ENCODE measurements around the gene LPIN2.

Gene LPIN2

GRCh38 chr18:3060667-3061580 is 48.0 kb upstream of the LPIN2 start:
- Histone ChIP-seq H3K4me1 (ENCODE audit: insufficient read depth, low read length) (peaks cover 39% of the 10 kb centered on the region), H3K36me3 (ENCODE audit: insufficient read depth, low read length) (no peaks in the 10 kb centered on the region), H3K27ac (ENCODE audit: low read length) (peak overlapping the region; percentile 49), H3K27me3 (ENCODE audit: insufficient read depth, low read length, poor library complexity) (no peaks in the 10 kb centered on the region), H3K4me2 (ENCODE audit: insufficient read depth, low read length) (no peak overlapping the region; the same call in 1 of the 2 replicates), H2AFZ (ENCODE audit: low read depth, low read length) (peak overlapping the region; percentile 40), H3K9me3 (ENCODE audit: insufficient read depth, low read length, severe bottlenecking) (no peaks in the 10 kb centered on the region), H3K4me3 (ENCODE audit: low read depth in 1 of 2, low read length in 2 of 2) (no peak overlapping the region), H4K20me1 (ENCODE audit: insufficient read depth, low read length) (no peaks in the 10 kb centered on the region), H3K9ac (ENCODE audit: low read depth, low read length) (no peak overlapping the region), H3K79me2 (ENCODE audit: insufficient read depth, low read length) (no peaks in the 10 kb centered on the region)
- DNase-seq (peak; percentile 65), ATAC-seq (ENCODE audit: insufficient read depth, low read depth) (peak; percentile 58)
- no peak for TF ChIP-seq EZH2 (IDR thresholded peaks at IDR 0.05; ENCODE audit: borderline replicate concordance, low read depth, low read length, severe bottlenecking)
- TF ChIP-seq, protein P1, sequence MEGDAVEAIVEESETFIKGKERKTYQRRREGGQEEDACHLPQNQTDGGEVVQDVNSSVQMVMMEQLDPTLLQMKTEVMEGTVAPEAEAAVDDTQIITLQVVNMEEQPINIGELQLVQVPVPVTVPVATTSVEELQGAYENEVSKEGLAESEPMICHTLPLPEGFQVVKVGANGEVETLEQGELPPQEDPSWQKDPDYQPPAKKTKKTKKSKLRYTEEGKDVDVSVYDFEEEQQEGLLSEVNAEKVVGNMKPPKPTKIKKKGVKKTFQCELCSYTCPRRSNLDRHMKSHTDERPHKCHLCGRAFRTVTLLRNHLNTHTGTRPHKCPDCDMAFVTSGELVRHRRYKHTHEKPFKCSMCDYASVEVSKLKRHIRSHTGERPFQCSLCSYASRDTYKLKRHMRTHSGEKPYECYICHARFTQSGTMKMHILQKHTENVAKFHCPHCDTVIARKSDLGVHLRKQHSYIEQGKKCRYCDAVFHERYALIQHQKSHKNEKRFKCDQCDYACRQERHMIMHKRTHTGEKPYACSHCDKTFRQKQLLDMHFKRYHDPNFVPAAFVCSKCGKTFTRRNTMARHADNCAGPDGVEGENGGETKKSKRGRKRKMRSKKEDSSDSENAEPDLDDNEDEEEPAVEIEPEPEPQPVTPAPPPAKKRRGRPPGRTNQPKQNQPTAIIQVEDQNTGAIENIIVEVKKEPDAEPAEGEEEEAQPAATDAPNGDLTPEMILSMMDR (IDR thresholded peaks at IDR 0.05; ENCODE audit: borderline replicate concordance, extremely low read depth, low read length, poor library complexity, severe bottlenecking): no peak

DNA sequence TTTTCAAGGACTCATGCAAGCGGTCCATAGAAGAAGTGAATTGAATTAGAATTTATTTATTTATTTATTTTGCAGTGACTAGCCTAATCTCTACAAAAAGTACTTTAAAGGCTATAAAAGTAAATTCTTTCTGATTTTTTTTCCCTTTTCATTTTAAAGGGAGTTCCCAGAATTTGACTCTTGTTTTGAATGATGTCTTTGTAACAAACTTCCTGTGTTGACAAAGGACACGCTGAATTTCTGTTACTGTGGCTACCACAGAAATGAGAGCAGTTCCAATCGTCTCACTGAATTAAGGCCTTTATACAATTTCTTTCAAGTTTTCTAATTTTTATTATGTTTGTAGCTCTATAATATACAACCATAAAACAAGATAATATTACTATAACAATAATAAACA is 46.3 kb upstream of the LPIN2 start:
- H3K4me2 ChIP-seq (ENCODE audit: insufficient read depth, low read length): 0 out of 2 replicates have a peak overlapping the region, but pooled peaks have one; percentile 15
- no peaks in the 10 kb centered on the region for H3K36me3 ChIP-seq (ENCODE audit: insufficient read depth, low read length)
- H3K9ac ChIP-seq (ENCODE audit: low read depth, low read length): no peak overlapping the region; the same call in 1 of the 2 replicates
- H2AFZ ChIP-seq (ENCODE audit: low read depth, low read length): no peak overlapping the region
- H3K9me3 ChIP-seq (ENCODE audit: insufficient read depth, low read length, severe bottlenecking): no peaks in the 10 kb centered on the region
- ATAC-seq (ENCODE audit: insufficient read depth, low read depth) (peak; percentile 44; the same call in 1 of the 3 replicates), DNase-seq (no peak)
- peak overlapping the region; percentile 72 for H3K27ac ChIP-seq (ENCODE audit: low read length)
- H3K4me1 ChIP-seq (ENCODE audit: insufficient read depth, low read length): peaks cover 39% of the 10 kb centered on the region
- H3K79me2 ChIP-seq (ENCODE audit: insufficient read depth, low read length): no peaks in the 10 kb centered on the region
- TF ChIP-seq, protein P1 (IDR thresholded peaks at IDR 0.05; ENCODE audit: borderline replicate concordance, extremely low read depth, low read length, poor library complexity, severe bottlenecking): no peak
- no peak for TF ChIP-seq EZH2 (IDR thresholded peaks at IDR 0.05; ENCODE audit: borderline replicate concordance, low read depth, low read length, severe bottlenecking)
- H4K20me1 ChIP-seq (ENCODE audit: insufficient read depth, low read length): no peaks in the 10 kb centered on the region
- H3K27me3 ChIP-seq (ENCODE audit: insufficient read depth, low read length, poor library complexity): no peaks in the 10 kb centered on the region
- no peak overlapping the region for H3K4me3 ChIP-seq (ENCODE audit: low read depth in 1 of 2, low read length in 2 of 2)

DNA sequence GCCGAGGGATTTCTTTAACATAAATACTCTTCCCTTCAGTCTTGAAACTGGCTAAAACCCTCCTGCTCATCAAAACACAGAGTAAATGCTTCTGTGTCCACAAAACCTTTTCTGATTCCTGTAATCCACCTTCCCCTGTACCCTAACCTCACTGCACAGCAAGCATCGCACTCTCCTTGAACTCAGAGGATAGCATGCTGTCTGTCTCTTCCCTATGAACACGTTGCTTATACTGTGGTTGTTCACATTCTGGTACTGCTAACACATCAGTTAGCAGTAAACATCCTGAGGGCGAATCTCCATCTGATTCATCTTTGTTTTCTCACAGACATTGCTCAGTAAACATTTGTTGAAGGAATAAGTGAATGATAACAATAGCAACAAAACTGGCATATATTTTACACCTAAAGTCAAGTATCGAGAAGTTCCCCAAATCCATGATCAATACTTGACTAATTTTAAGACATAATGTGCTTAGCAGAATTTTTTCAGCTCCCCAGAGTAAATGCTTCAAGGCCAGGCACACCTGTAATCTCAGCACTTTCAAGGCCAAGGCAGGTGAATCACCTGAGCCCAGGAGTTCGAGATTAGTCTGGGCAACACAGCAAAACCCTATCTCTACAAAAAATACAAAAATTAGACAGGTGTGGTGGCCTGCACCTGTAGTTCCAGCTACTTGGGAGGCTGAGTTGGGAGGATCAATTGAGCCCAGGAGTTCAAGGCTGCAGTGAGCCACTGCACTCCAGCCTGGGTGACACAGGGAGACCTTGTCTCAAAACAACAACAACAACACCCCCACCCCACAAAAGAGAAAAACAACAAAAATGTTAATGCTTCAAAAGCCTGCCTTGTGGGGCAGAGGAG is 45.6 kb upstream of the LPIN2 start:
- Histone ChIP-seq H3K79me2 (ENCODE audit: insufficient read depth, low read length) (no peaks in the 10 kb centered on the region), H3K4me2 (ENCODE audit: insufficient read depth, low read length) (0 out of 2 replicates have a peak overlapping the region, but pooled peaks have one; percentile 15), H3K4me1 (ENCODE audit: insufficient read depth, low read length) (peaks cover 39% of the 10 kb centered on the region), H3K9me3 (ENCODE audit: insufficient read depth, low read length, severe bottlenecking) (no peaks in the 10 kb centered on the region), H2AFZ (ENCODE audit: low read depth, low read length) (peak overlapping the region; percentile 38; the same call in 1 of the 2 replicates), H3K4me3 (ENCODE audit: low read depth in 1 of 2, low read length in 2 of 2) (no peak overlapping the region), H3K27ac (ENCODE audit: low read length) (peak overlapping the region; percentile 72), H3K27me3 (ENCODE audit: insufficient read depth, low read length, poor library complexity) (no peaks in the 10 kb centered on the region), H4K20me1 (ENCODE audit: insufficient read depth, low read length) (no peaks in the 10 kb centered on the region), H3K36me3 (ENCODE audit: insufficient read depth, low read length) (no peaks in the 10 kb centered on the region), H3K9ac (ENCODE audit: low read depth, low read length) (no peak overlapping the region)
- ATAC-seq (ENCODE audit: insufficient read depth, low read depth): no peak
- TF ChIP-seq EZH2 (IDR thresholded peaks at IDR 0.05; ENCODE audit: borderline replicate concordance, low read depth, low read length, severe bottlenecking): no peak
- TF ChIP-seq, protein P1 (IDR thresholded peaks at IDR 0.05; ENCODE audit: borderline replicate concordance, extremely low read depth, low read length, poor library complexity, severe bottlenecking): no peak
- no peak for DNase-seq
